Thyroid gland (tissue), 4 donors: ENCODE measurements around the gene PAIP2. TPM values are rescaled to one million over a fixed set of nuclear protein-coding genes. Genes with fewer than 3 reads are reported as not detected.
"Not testable (repeated sequence)": the region's sequence is repeated elsewhere in the genome, so short reads cannot be mapped to it uniquely, and the experiment has no call there.

Experiments used
- DNase-seq, 2 donors: peaks; one replicate each; pipeline ENCODE4 v3.0.0-alpha.2; 2019
- H3K27ac ChIP-seq, 3 donors: fragments of 200-600 bp; sonication (generic); 1 replicate in 2 of 3; 2 replicates in 1 of 3; pipeline ENCODE4 v1.5.1; 2016 to 2019; ENCODE audit warnings: mild to moderate bottlenecking in 1 of 3, moderate library complexity in 1 of 3
- H3K27me3 ChIP-seq: fragments of 200-600 bp; sonication (generic); one replicate; pipeline ENCODE4 v1.5.1; 2019
- H3K36me3 ChIP-seq, 2 donors: fragments of 200-600 bp; sonication (generic); one replicate each; pipeline ENCODE4 v1.5.1; 2016 to 2019
- H3K4me1 ChIP-seq, 2 donors: fragments of 200-600 bp; sonication (generic); one replicate each; pipeline ENCODE4 v1.5.1; 2017 to 2019
- H3K4me3 ChIP-seq, 3 donors: fragments of 200-600 bp; sonication (generic); replicated peaks in 1 of 3; 1 replicate in 2 of 3; 2 replicates in 1 of 3; pipeline ENCODE4 v1.5.1; 2016; ENCODE audit warnings: mild to moderate bottlenecking in 1 of 3
- H3K9me3 ChIP-seq: fragments of 200-600 bp; sonication (generic); one replicate; pipeline ENCODE4 v1.5.1; 2017
- POLR2A ChIP-seq, 2 donors: fragments of 450-650 bp; IDR thresholded peaks; one replicate each; pipeline ENCODE4 v1.6.1; 2017; ENCODE audit warnings: antibody characterized with exemption in 2 of 2, mild to moderate bottlenecking in 2 of 2, moderate library complexity in 1 of 2
- WGBS, 2 donors: methylation state at CpG; one replicate each; pipeline ENCODE4 v1.1.5; 2017; 5-methylcytosine and 5-hydroxymethylcytosine counted together
- intact Hi-C: fragments of 100-400 bp; cut with DNase I; formaldehyde crosslinking; loops from one replicate; pipeline ENCODE4 v1.15.1; 2023
- total RNA-seq, 4 donors: library from RNA; depleted of rRNA; stranded (reverse); fragments of >200 nt; gene quantifications; one replicate each; pipeline ENCODE4 v1.2.3, GENCODE V29; 2016
- TF ChIP-seq, protein P1 (sequence below), 6 experiments: fragments of 200-600 bp in 3 of 6; fragments of 450-650 bp in 3 of 6; sonication (generic) in 3 of 6; IDR thresholded peaks; one replicate each; pipeline ENCODE4 v1.5.1; 2016 to 2019; ENCODE audit warnings: antibody characterized with exemption in 6 of 6, mild to moderate bottlenecking in 2 of 6, inconsistent platforms in 1 of 6, moderate library complexity in 1 of 6

Gene PAIP2
- total RNA-seq, 4 donors from 2014 or later, result 92.7 to 136 (median 117) TPM

- no peak overlapping the region for H3K27ac ChIP-seq
- no peak for DNase-seq
- no peaks in the 10 kb centered on the region for H3K27me3 ChIP-seq
- H3K4me1 ChIP-seq, result peaks cover 5 to 14% of the 10 kb centered on the region in 2 donors
- TF ChIP-seq, protein P1, sequence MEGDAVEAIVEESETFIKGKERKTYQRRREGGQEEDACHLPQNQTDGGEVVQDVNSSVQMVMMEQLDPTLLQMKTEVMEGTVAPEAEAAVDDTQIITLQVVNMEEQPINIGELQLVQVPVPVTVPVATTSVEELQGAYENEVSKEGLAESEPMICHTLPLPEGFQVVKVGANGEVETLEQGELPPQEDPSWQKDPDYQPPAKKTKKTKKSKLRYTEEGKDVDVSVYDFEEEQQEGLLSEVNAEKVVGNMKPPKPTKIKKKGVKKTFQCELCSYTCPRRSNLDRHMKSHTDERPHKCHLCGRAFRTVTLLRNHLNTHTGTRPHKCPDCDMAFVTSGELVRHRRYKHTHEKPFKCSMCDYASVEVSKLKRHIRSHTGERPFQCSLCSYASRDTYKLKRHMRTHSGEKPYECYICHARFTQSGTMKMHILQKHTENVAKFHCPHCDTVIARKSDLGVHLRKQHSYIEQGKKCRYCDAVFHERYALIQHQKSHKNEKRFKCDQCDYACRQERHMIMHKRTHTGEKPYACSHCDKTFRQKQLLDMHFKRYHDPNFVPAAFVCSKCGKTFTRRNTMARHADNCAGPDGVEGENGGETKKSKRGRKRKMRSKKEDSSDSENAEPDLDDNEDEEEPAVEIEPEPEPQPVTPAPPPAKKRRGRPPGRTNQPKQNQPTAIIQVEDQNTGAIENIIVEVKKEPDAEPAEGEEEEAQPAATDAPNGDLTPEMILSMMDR (IDR thresholded peaks at IDR 0.05), result no peak
- no peak for TF ChIP-seq POLR2A (IDR thresholded peaks at IDR 0.05)
- no peak overlapping the region for H3K4me3 ChIP-seq
- H3K36me3 ChIP-seq, result no peaks in the 10 kb centered on the region
- intact Hi-C loops, result no loop called here
- H3K9me3 ChIP-seq, result no peaks in the 10 kb centered on the region
Measured at GRCh38 chr5:139407517-139407916, 65.9 kb downstream of the PAIP2 start.

- WGBS, 2 donors, result 92 to 96% methylated on average over 7 of the region's 7 CpGs
- H3K4me1 ChIP-seq, result peaks cover 3 to 9% of the 10 kb centered on the region in 2 donors
- no peaks in the 10 kb centered on the region for H3K9me3 ChIP-seq
- no peaks in the 10 kb centered on the region for H3K27me3 ChIP-seq
- DNase-seq, result no peak
- no peak overlapping the region for H3K4me3 ChIP-seq
- TF ChIP-seq POLR2A (IDR thresholded peaks at IDR 0.05), result no peak
- TF ChIP-seq, protein P1 (IDR thresholded peaks at IDR 0.05), result no peak
- intact Hi-C loops, result no loop called here
- no peak overlapping the region for H3K27ac ChIP-seq
- H3K36me3 ChIP-seq, result no peaks in the 10 kb centered on the region
Measured at GRCh38 chr5:139408191-139408590, 66.5 kb downstream of the PAIP2 start.

DNA sequence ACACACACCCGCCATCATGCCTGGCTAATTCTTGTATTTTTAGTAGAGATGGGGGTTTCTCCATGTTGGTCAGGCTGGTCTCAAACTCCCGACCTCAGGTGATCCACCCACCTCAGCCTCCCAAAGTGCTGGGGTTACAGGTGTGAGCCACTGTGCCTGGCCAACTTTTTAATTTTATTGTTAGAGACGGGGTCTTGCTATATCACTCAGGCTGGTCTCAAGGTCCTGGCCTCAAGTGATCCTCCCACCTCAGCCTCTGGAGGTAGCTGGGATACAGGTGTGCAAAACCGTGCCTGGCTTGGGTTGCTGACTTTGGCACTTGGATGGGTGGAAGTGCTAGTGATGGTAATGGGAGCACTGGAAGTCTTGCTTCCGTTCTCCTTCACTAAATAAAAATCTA, 67.5 kb downstream of the PAIP2 start:
- DNase-seq, intact Hi-C loops, H3K27ac ChIP-seq, H3K4me1 ChIP-seq, H3K9me3 ChIP-seq, H3K36me3 ChIP-seq, H3K4me3 ChIP-seq, H3K27me3 ChIP-seq: not testable (repeated sequence)
- 92 to 95% methylated on average over 5 of the region's 5 CpGs for WGBS, 2 donors

DNA sequence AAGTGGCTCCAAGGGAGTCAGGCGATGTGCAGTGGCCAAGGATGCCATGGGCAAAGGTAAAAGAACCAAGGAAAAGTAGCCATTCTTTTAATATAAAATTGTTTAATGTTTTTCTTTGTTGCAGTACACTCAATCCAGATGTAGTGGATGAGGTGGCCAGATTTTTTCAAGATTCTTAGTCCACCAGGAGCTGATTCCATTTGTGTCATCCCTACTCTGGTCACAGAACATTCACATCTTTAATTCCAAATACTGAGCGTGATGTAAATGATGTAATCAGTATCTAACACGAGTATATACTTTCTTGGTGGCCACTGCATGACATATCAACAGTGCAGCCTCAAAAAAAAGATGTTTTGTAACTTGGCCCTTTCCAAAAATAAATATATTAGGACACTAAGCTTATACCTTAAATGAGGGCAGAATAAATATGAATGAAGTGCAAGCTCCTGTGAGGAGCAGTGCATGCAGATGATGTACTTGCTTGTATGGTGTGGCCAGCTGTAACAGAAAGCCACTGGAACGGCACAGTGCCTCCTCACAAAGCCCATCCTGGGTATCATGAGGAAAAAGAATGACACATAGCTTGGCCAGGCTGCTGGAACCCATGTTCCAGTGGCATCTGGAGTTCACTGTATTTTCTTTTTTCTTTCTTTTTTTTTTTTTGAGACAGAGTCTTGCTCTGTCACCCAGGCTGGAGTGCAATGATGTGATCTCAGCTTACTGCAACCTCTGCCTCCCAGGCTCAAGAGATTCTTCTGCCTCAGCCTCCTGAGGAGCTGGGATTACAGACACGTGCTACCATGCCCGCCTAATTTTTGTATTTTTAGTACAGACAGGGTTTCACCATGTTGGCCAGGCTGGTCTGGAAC, 68.7 kb downstream of the PAIP2 start:
- Histone ChIP-seq H3K27me3 (no peaks in the 10 kb centered on the region), H3K36me3 (no peaks in the 10 kb centered on the region), H3K4me3 (no peak overlapping the region), H3K9me3 (no peaks in the 10 kb centered on the region), H3K4me1 (peaks cover 0 to 5% of the 10 kb centered on the region in 2 donors), H3K27ac (no peak overlapping the region)
- TF ChIP-seq, protein P1 (IDR thresholded peaks at IDR 0.05), result no peak
- no peak for TF ChIP-seq POLR2A (IDR thresholded peaks at IDR 0.05)
- no peak for DNase-seq
- intact Hi-C loops, result no loop called here
- WGBS, 2 donors, result 65 to 87% methylated on average over 6 of the region's 6 CpGs

GRCh38 chr5:139410993-139411828, 69.6 kb downstream of the PAIP2 start:
- Histone ChIP-seq H3K27me3 (no peaks in the 10 kb centered on the region), H3K27ac (no peak overlapping the region), H3K9me3 (no peaks in the 10 kb centered on the region), H3K4me3 (no peak overlapping the region), H3K4me1 (peaks cover 4 to 14% of the 10 kb centered on the region in 2 donors), H3K36me3 (no peaks in the 10 kb centered on the region)
- DNase-seq, result no peak
- TF ChIP-seq, protein P1 (IDR thresholded peaks at IDR 0.05), result no peak
- TF ChIP-seq POLR2A (IDR thresholded peaks at IDR 0.05), result no peak
- 89 to 91% methylated on average over 17 of the region's 17 CpGs for WGBS, 2 donors
- intact Hi-C loops, result no loop called here
